NCI-H2196 treated with DMSO at 0.1 percent for 48 hours (cell line): ENCODE results near the gene HDLBP.
"Not testable (repeated sequence)": the region's sequence is repeated elsewhere in the genome, so short reads cannot be mapped to it uniquely, and the experiment has no call there.

Source experiments
- DNase-seq: peaks from one replicate; lab custom pipeline; 2025; ENCODE audit not compliant: unreplicated experiment; lab: John Stamatoyannopoulos, UW

Gene HDLBP

GRCh38 chr2:241279828-241280227 is 35.6 kb downstream of the HDLBP start:
- no peak for DNase-seq

- DNase-seq: no peak
These were observed 36.1 kb downstream of the HDLBP start for GRCh38 chr2:241279413-241279812.

GRCh38 chr2:241278306-241278705 is 37.2 kb downstream of the HDLBP start:
- not testable (repeated sequence) for DNase-seq

- DNase-seq: no peak
These were observed 39.6 kb downstream of the HDLBP start for GRCh38 chr2:241275910-241276309.

- no peak for DNase-seq
These were observed 40.0 kb downstream of the HDLBP start for GRCh38 chr2:241275504-241275903.

- no peak for DNase-seq
These were observed 41.3 kb downstream of the HDLBP start for GRCh38 chr2:241274127-241274526.

GRCh38 chr2:241273210-241274020 is 42.1 kb downstream of the HDLBP start:
- no peak for DNase-seq

GRCh38 chr2:241272303-241273209 is 42.9 kb downstream of the HDLBP start:
- DNase-seq: no peak

GRCh38 chr2:241271706-241272302 is 43.7 kb downstream of the HDLBP start:
- no peak for DNase-seq

GRCh38 chr2:241270531-241270930 is 44.9 kb downstream of the HDLBP start:
- no peak for DNase-seq

GRCh38 chr2:241269707-241270520 is 45.6 kb downstream of the HDLBP start:
- no peak for DNase-seq

- DNase-seq: no peak
These were observed 46.6 kb downstream of the HDLBP start for GRCh38 chr2:241268716-241269445.

- DNase-seq: no peak
These were observed 47.2 kb downstream of the HDLBP start for GRCh38 chr2:241268306-241268705.

- DNase-seq: no peak
These were observed 48.0 kb downstream of the HDLBP start for GRCh38 chr2:241267249-241268067.

GRCh38 chr2:241265506-241265905 is 50.0 kb downstream of the HDLBP start:
- DNase-seq: no peak

- DNase-seq: no peak
These were observed 52.4 kb downstream of the HDLBP start for GRCh38 chr2:241263061-241263460.

- no peak for DNase-seq
These were observed 53.8 kb downstream of the HDLBP start for GRCh38 chr2:241261628-241262027.

- DNase-seq: no peak
These were observed 54.6 kb downstream of the HDLBP start for GRCh38 chr2:241260911-241261310.
